ENCODE results near the gene MORF4L1. TPM values are rescaled to one million over a fixed set of nuclear protein-coding genes. Genes with fewer than 3 reads are reported as not detected.
"Not testable (repeated sequence)": the region's sequence is repeated elsewhere in the genome, so short reads cannot be mapped to it uniquely, and the experiment has no call there.

Gene MORF4L1
- total RNA-seq, 2 donors from 2014 or later, result 94.2 to 152 TPM

DNA sequence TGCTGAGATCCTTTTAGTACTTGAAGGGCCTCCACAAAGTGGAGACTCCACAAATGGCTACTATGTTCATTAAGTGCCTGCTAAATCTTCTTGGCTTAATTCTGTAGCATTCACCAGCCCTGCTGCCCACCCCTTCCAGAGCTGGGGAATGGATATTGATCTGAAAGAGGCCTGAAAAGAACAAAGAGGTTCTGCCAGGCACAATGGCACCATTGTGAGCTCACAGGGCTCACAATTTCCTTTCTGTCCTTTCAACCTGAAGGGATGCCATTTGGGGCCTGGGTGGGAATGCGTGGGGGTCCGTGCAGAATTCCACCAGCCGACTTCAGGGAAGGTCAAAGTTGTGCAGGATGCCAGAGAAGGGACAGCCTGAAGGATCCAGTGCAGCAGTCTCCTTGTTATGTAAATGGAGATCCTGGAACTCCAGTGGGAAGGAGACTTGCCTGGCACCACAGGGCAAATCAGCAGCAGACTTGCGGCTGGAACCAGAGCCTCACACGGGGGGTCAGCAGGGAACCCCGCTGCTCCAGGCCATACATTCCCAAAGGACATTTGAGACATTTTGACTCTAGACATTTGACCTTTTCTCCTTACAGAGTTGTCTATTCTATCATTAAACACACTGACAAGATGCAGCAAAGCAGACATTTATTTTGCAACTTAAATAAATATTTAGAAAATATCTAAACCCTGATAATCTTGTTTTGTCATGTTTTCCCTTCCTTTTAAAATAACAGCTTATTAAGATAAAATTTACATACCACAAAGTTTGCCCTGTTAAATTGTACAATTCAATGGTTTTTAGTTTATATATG, 21.5 kb upstream of the MORF4L1 start:
- no peak for TF ChIP-seq POLR2A (IDR thresholded peaks at IDR 0.05)
- TF ChIP-seq, protein P1, sequence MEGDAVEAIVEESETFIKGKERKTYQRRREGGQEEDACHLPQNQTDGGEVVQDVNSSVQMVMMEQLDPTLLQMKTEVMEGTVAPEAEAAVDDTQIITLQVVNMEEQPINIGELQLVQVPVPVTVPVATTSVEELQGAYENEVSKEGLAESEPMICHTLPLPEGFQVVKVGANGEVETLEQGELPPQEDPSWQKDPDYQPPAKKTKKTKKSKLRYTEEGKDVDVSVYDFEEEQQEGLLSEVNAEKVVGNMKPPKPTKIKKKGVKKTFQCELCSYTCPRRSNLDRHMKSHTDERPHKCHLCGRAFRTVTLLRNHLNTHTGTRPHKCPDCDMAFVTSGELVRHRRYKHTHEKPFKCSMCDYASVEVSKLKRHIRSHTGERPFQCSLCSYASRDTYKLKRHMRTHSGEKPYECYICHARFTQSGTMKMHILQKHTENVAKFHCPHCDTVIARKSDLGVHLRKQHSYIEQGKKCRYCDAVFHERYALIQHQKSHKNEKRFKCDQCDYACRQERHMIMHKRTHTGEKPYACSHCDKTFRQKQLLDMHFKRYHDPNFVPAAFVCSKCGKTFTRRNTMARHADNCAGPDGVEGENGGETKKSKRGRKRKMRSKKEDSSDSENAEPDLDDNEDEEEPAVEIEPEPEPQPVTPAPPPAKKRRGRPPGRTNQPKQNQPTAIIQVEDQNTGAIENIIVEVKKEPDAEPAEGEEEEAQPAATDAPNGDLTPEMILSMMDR (IDR thresholded peaks at IDR 0.05), result no peak
- H3K4me3 ChIP-seq, result no peak overlapping the region
- peak overlapping the region in 2 of 4 donors; percentile 37 to 44 for H3K27ac ChIP-seq
- no peaks in the 10 kb centered on the region for H3K36me3 ChIP-seq (replicated peaks in 1 of 2; ENCODE audit: insufficient read depth in 1 of 2, low read depth in 2 of 2)
- H3K27me3 ChIP-seq, result no peaks in the 10 kb centered on the region
- intact Hi-C loops (cut with DNase I), result no loop called here
- DNase-seq (no peak), ATAC-seq (peak; percentile 53)
- 25 to 48% methylated on average over 6 of the region's 6 CpGs for WGBS, 2 donors
- H3K9me3 ChIP-seq, result no peaks in the 10 kb centered on the region
- H3K4me1 ChIP-seq, result no peaks in the 10 kb centered on the region

GRCh38 chr15:78853500-78853899, 19.2 kb upstream of the MORF4L1 start:
- WGBS, 2 donors, result 87 to 96% methylated on average over 6 of the region's 6 CpGs
- intact Hi-C loops (cut with DNase I), result no loop called here

DNA sequence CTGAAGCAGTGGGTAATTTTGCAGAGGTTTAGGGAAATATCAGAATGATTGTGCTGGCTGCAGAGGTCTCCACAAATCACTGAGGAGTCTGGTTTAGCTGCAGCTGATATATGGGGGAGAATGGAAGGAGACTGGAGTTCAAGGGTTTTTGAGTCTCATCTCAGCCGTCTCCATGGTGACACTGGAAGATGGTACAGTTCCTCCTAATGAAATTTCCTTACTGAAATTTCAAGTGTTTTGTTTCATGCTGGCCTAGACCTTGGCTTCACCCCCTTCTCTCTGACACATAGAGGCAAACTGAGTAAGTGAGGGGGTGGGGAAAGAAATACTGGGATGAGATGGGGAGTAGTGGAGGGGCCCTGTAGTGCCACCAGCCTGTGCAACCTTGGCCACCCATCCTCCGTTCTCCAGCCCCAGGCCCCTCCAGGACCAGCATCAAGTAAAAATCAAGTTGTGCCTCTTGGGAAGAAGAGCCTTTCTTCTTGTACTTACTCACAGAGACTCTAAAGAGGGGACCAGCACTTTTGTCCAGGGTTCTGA, 17.8 kb upstream of the MORF4L1 start:
- intact Hi-C loops (cut with DNase I), result no loop called here
- DNase-seq (no peak), ATAC-seq (no peak)
- H3K4me1 ChIP-seq, result no peaks in the 10 kb centered on the region
- no peaks in the 10 kb centered on the region for H3K36me3 ChIP-seq (replicated peaks in 1 of 2; ENCODE audit: insufficient read depth in 1 of 2, low read depth in 2 of 2)
- H3K9me3 ChIP-seq, result no peaks in the 10 kb centered on the region
- H3K27ac ChIP-seq, result no peak overlapping the region
- no peak overlapping the region for H3K4me3 ChIP-seq
- no peaks in the 10 kb centered on the region for H3K27me3 ChIP-seq
- no peak for TF ChIP-seq POLR2A (IDR thresholded peaks at IDR 0.05)
- 74 to 80% methylated on average over 2 of the region's 2 CpGs for WGBS, 2 donors

More at GRCh38 chr15:78853500-78853899, 19.2 kb upstream of the MORF4L1 start:
- no peak overlapping the region for H3K27ac ChIP-seq
- no peak for DNase-seq
- TF ChIP-seq, protein P1 (IDR thresholded peaks at IDR 0.05), result no peak
- ATAC-seq, result no peak
- no peak overlapping the region for H3K4me3 ChIP-seq
- no peaks in the 10 kb centered on the region for H3K9me3 ChIP-seq
- H3K27me3 ChIP-seq, result no peaks in the 10 kb centered on the region
- H3K36me3 ChIP-seq (replicated peaks in 1 of 2; ENCODE audit: insufficient read depth in 1 of 2, low read depth in 2 of 2), result no peaks in the 10 kb centered on the region
- no peaks in the 10 kb centered on the region for H3K4me1 ChIP-seq

DNA sequence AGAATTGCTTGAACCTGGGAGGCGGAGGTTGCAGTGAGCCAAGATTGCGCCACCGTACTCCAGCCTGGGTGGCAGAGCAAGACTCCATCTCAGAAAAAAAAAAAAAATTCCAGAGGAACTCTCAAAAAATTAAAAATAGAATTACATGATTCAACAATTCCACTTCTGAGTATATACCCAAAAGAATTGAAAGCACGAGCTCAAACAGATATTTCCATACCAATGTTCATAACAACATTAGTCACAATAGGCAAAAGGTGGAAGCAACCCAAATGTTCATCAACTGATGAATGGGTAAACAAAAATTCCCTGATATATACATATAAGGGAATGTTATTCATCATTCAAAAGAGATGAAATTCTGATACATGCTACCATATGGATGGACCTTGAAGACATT, 16.9 kb upstream of the MORF4L1 start:
- WGBS, 2 donors, result 61 to 67% methylated on average over 4 of the region's 4 CpGs
- Histone ChIP-seq H3K4me1 (no peaks in the 10 kb centered on the region), H3K36me3 (replicated peaks in 1 of 2; ENCODE audit: insufficient read depth in 1 of 2, low read depth in 2 of 2) (no peaks in the 10 kb centered on the region), H3K9me3 (no peaks in the 10 kb centered on the region), H3K27ac (no peak overlapping the region), H3K27me3 (no peaks in the 10 kb centered on the region), H3K4me3 (no peak overlapping the region)
- ATAC-seq (no peak), DNase-seq (no peak)
- intact Hi-C loops (cut with DNase I), result no loop called here
- no peak for TF ChIP-seq POLR2A (IDR thresholded peaks at IDR 0.05)
- TF ChIP-seq, protein P1 (IDR thresholded peaks at IDR 0.05), result no peak

DNA sequence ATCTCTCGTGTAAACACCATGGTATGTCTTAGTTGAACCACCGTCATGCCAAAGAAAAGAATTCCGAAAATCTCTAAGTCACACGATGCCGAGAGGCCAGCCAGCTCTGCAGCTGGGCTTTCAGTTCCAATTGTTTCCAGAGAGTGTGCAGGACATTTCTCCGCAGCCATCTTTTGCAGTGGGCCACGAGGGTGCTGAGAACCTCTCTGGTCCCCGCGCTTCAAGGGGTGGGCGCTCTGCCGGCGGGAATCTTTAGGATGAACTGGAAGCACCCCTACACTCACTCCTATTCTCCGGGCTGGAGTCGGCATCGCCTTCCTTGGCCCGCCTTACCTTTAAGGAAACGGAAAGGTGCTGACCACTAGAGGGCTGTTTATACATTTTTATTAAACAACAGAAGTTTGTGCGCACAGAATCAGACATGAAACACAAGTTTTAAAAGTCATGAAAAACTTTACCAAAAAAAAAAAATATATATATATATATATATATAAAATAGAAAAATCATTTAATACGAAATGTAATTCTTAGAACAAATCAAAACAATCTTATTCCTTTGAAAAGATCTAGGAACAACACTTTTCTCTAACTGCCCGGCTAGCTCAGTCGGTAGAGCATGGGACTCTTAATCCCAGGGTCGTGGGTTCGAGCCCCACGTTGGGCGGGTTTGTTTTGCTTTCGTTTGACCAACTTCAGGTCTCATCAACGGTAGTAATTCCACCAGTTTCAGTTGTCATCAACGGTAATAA, 12.5 kb upstream of the MORF4L1 start:
- Histone ChIP-seq H3K4me1 (no peaks in the 10 kb centered on the region), H3K27me3 (no peaks in the 10 kb centered on the region), H3K9me3 (no peaks in the 10 kb centered on the region), H3K36me3 (replicated peaks in 1 of 2; ENCODE audit: insufficient read depth in 1 of 2, low read depth in 2 of 2) (no peaks in the 10 kb centered on the region), H3K4me3 (peak overlapping the region; percentile 13 to 54), H3K27ac (peak overlapping the region in 3 of 4 donors; percentile 50 to 61 (median 60))
- TF ChIP-seq POLR2A (IDR thresholded peaks at IDR 0.05), result no peak
- TF ChIP-seq, protein P1 (IDR thresholded peaks at IDR 0.05), result peak; percentile 33 to 67 (median 58)
- peak; percentile 89 for ATAC-seq
- intact Hi-C loops (cut with DNase I), result no loop called here
- DNase-seq, result peak; percentile 86 to 91 (median 88)
- WGBS, 2 donors, result 1 to 2% methylated on average over 28 of the region's 28 CpGs

DNA sequence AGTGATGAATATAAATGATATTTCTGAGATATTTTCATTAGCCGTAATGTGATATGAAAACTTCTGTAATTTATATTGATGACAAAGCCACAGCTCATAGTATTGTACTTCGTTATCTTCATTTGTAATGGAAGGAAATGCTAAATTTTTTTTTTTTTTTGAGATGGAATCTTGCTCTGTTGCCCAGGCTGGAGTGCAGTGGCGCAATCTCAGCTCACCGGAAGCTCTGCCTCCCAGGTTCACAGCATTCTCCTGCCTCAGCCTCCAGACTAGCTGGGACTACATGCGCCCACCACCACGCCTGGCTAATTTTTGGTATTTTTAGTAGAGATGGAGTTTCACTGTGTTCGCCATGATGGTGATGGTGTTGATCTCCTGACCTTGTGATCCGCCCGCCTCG, 7.1 kb upstream of the MORF4L1 start:
- H3K27me3 ChIP-seq; ATAC-seq; H3K27ac ChIP-seq; intact Hi-C loops (cut with DNase I); H3K4me3 ChIP-seq; H3K4me1 ChIP-seq; H3K36me3 ChIP-seq (replicated peaks in 1 of 2; ENCODE audit: insufficient read depth in 1 of 2, low read depth in 2 of 2); H3K9me3 ChIP-seq; DNase-seq: not testable (repeated sequence)
- 95 to 98% methylated on average over 10 of the region's 10 CpGs for WGBS, 2 donors

DNA sequence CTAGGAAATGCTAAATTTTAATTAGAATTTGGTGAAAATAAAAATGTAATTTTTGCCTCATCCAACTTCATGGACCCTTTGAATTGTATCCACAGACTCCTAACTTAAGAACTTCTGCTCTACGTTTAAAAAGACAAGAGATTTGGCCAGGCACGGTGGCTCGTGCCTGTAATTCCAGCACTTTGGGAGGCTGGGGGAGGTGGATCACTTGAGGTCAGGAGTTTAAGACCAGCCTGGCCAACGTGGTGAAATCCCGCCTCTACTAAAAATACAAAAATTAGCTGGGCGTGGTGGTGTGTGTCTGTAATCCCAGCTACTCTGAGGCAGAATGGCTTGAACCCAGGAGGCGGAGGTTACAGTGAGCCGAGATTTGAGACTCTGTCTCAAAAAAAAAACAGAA, 6.7 kb upstream of the MORF4L1 start:
- H3K9me3 ChIP-seq; H3K27ac ChIP-seq; H3K4me3 ChIP-seq; H3K27me3 ChIP-seq; H3K36me3 ChIP-seq (replicated peaks in 1 of 2; ENCODE audit: insufficient read depth in 1 of 2, low read depth in 2 of 2); intact Hi-C loops (cut with DNase I); H3K4me1 ChIP-seq; ATAC-seq; DNase-seq: not testable (repeated sequence)
- 82 to 83% methylated on average over 8 of the region's 8 CpGs for WGBS, 2 donors

Measured in body of pancreas (tissue), 4 donors.